K562 (cell line): ENCODE results near the gene RPL3. TPM values are rescaled to one million over a fixed set of nuclear protein-coding genes. Genes with fewer than 3 reads are reported as not detected.

Experiments
- CAMTA2 ChIP-seq: fragments of 250-450 bp; sonication (Bioruptor Pico); conservative IDR thresholded peaks from 2 replicates; pipeline ENCODE4 v1.5.1; 2022
- DNMT1 ChIP-seq: fragments of 450-650 bp; IDR thresholded peaks from 2 replicates; pipeline ENCODE4 v1.6.1; 2016; ENCODE audit warnings: antibody characterized with exemption, mild to moderate bottlenecking
- FIP1L1 ChIP-seq: fragments of 200-400 bp; formaldehyde crosslinking; IDR thresholded peaks from 2 replicates; pipeline ENCODE4 v1.6.1; 2018; ENCODE audit warnings: mild to moderate bottlenecking, low read depth, low read length; ENCODE audit not compliant: poor library complexity, severe bottlenecking
- KDM1A ChIP-seq, 2 experiments: fragments of 450-650 bp; IDR thresholded peaks; 2 replicates each; pipeline ENCODE4 v1.6.1; 2016; ENCODE audit warnings: mild to moderate bottlenecking in 2 of 2
- NFE2 ChIP-seq: IDR thresholded peaks from 2 replicates; pipeline ENCODE4 v1.6.1; 2014; ENCODE audit warnings: antibody characterized with exemption, low read depth
- PHF20 ChIP-seq: fragments of 450-650 bp; IDR thresholded peaks from 2 replicates; pipeline ENCODE4 v1.6.1; 2018; ENCODE audit not compliant: partially characterized antibody
- POLR2AphosphoS2 ChIP-seq: IDR thresholded peaks from 2 replicates; pipeline ENCODE4 v1.6.1; 2012; ENCODE audit warnings: low read length, improper control_type of control experiment
- RFX5 ChIP-seq: IDR thresholded peaks from 2 replicates; pipeline ENCODE4 v1.6.1; 2011; ENCODE audit warnings: low read depth, mild to moderate bottlenecking, improper control_type of control experiment, low read length
- SNRNP70 ChIP-seq: fragments of 200-400 bp; formaldehyde crosslinking; optimal IDR thresholded peaks from 2 replicates; pipeline ENCODE3; 2017; ENCODE audit warnings: low read depth, low read length
- SP1 ChIP-seq: sonication (generic); formaldehyde crosslinking; IDR thresholded peaks from 2 replicates; pipeline ENCODE4 v1.8.1; 2022; ENCODE audit warnings: mild to moderate bottlenecking, missing genetic modification reagents
- TOE1 ChIP-seq, 2 experiments: fragments of 450-650 bp in 1 of 2; sonication (generic) in 1 of 2; formaldehyde crosslinking in 1 of 2; IDR thresholded peaks; 2 replicates each; pipeline versions ENCODE4 v1.7.1 to v1.8.0; 2016 to 2022; ENCODE audit warnings: borderline replicate concordance in 2 of 2, mild to moderate bottlenecking in 2 of 2, antibody characterized with exemption in 1 of 2, inconsistent platforms in 1 of 2, low read depth in 1 of 2, missing genetic modification reagents in 1 of 2, moderate library complexity in 1 of 2
- TRIM24 ChIP-seq, 2 experiments: fragments of 450-650 bp; IDR thresholded peaks; 2 replicates each; pipeline ENCODE4 v1.6.1; 2016
- YY1 ChIP-seq, 3 experiments: IDR thresholded peaks; 2 replicates each; pipeline ENCODE4 v1.6.1; 2011; ENCODE audit warnings: low read length in 2 of 3, mild to moderate bottlenecking in 2 of 3, moderate library complexity in 2 of 3, borderline replicate concordance in 1 of 3, control low read depth in 1 of 3, low read depth in 1 of 3; ENCODE audit not compliant: insufficient read depth in 3 of 3, insufficient replicate concordance in 2 of 3, control insufficient read depth in 1 of 3, insufficient read length in 1 of 3; ENCODE audit errors: extremely low read depth in 1 of 3
- ZBED1 ChIP-seq: IDR thresholded peaks from 2 replicates; pipeline ENCODE4 v1.6.1; 2014
- ZNF347 ChIP-seq: fragments of 450-650 bp; formaldehyde crosslinking; IDR thresholded peaks from 2 replicates; pipeline ENCODE4 v1.4.0; 2020; ENCODE audit warnings: low read depth, mild to moderate bottlenecking, moderate library complexity
- ZNF407 ChIP-seq: fragments of 450-650 bp; IDR thresholded peaks from 2 replicates; pipeline ENCODE4 v1.6.1; 2016; ENCODE audit warnings: low read depth
- ZNF699 ChIP-seq: fragments of 250-450 bp; sonication (Bioruptor Pico); IDR thresholded peaks from 2 replicates; pipeline ENCODE4 v1.8.0; 2021; ENCODE audit warnings: mild to moderate bottlenecking, moderate library complexity; ENCODE audit not compliant: insufficient replicate concordance
- polyA plus RNA-seq, 8 experiments: library from polyadenylated mRNA; depleted of rRNA in 4 of 8; stranded (reverse) in 5 of 8; unstranded in 3 of 8; fragments of >200 nt; fragmentation: Nextera tagmentation in 2 of 8; fragmentation: Illumina TruSeq in 1 of 8; extraction: Ambion mirVana in 2 of 8; extraction: Trizol in 1 of 8; gene quantifications; 2 replicates each; pipeline versions ENCODE4 v1.2.1 to v1.2.3, GENCODE V29; 2011 to 2014; ENCODE audit warnings: inconsistent platforms in 1 of 8, missing spikeins in 1 of 8
- total RNA-seq, 7 experiments: library from RNA; depleted of rRNA in 6 of 7; stranded (reverse); fragments of >200 nt in 6 of 7; fragmentation: Illumina TruSeq in 2 of 7; extraction: Trizol in 2 of 7; gene quantifications; 2 replicates each; pipeline versions ENCODE4 v1.2.1 to v1.2.3, GENCODE V29; 2011 to 2021; ENCODE audit warnings: low replicate concordance in 1 of 7
- TF ChIP-seq, protein P1 (sequence below): sonication (generic); formaldehyde crosslinking; IDR thresholded peaks from 2 replicates; pipeline ENCODE4 v1.8.0; 2022; ENCODE audit warnings: missing genetic modification reagents, mild to moderate bottlenecking, moderate library complexity, borderline replicate concordance

RPL3 gene
- total and polyA plus RNA-seq, 9 of the 15 experiments (the other 6 are each of a cell fraction or from before 2014, with no cell fraction given) = 1,624 to 4,066 (median 2,565) TPM

GRCh38 chr22:39319284-39320022 lies at the start of gene RPL3 (continued):
- no peak; the same call in 1 of the 2 replicates for TF ChIP-seq TOE1 (IDR thresholded peaks at IDR 0.05; ENCODE audit: borderline replicate concordance)
- TF ChIP-seq TOE1 (CRISPR knock-in tag; IDR thresholded peaks at IDR 0.05; ENCODE audit: borderline replicate concordance, low read depth) = 0 out of 2 replicates have a peak, but pooled peaks have one; percentile 46
- TF ChIP-seq FIP1L1 = peak; percentile 89
- TF ChIP-seq POLR2AphosphoS2 = peak; percentile 76; the same call in 1 of the 2 replicates
- TF ChIP-seq KDM1A (IDR thresholded peaks at IDR 0.05) = no peak
- TF ChIP-seq ZBED1 = 0 out of 2 replicates have a peak, but pooled peaks have one; percentile 5
- TF ChIP-seq NFE2 = 0 out of 2 replicates have a peak, but pooled peaks have one; percentile 1
- peak; percentile 94 for TF ChIP-seq ZNF407
- no peak for TF ChIP-seq RFX5
- TF ChIP-seq DNMT1 = no peak
- TF ChIP-seq TRIM24 (IDR thresholded peaks at IDR 0.05) = 0 out of 4 replicates have a peak, but pooled peaks of 1 of the 2 experiments have one; percentile 8
- peak; percentile 18 for TF ChIP-seq SNRNP70
- TF ChIP-seq YY1 (IDR thresholded peaks at IDR 0.05; ENCODE audit: borderline replicate concordance in 1 of 3, control insufficient read depth in 1 of 3, extremely low read depth in 1 of 3, insufficient read depth in 3 of 3, insufficient read length in 1 of 3, insufficient replicate concordance in 2 of 3, low read depth in 1 of 3, low read length in 2 of 3) = peak; percentile 63 to 91 (median 89)
- peak; percentile 94 for TF ChIP-seq SP1
- peak; percentile 35 for TF ChIP-seq PHF20
- TF ChIP-seq, protein P1, sequence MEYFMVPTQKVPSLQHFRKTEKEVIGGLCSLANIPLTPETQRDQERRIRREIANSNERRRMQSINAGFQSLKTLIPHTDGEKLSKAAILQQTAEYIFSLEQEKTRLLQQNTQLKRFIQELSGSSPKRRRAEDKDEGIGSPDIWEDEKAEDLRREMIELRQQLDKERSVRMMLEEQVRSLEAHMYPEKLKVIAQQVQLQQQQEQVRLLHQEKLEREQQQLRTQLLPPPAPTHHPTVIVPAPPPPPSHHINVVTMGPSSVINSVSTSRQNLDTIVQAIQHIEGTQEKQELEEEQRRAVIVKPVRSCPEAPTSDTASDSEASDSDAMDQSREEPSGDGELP (CRISPR knock-in tag) = peak; percentile 72
- no peak for TF ChIP-seq ZNF347 (CRISPR knock-in tag)
- TF ChIP-seq ZNF699 (CRISPR knock-in tag) = no peak
- no peak for TF ChIP-seq CAMTA2 (CRISPR knock-in tag)
